ENCODE data around the gene ASIC4.
A peak's percentile ranks its signal among the peaks of the same experiment; 100 is the strongest.

DNA sequence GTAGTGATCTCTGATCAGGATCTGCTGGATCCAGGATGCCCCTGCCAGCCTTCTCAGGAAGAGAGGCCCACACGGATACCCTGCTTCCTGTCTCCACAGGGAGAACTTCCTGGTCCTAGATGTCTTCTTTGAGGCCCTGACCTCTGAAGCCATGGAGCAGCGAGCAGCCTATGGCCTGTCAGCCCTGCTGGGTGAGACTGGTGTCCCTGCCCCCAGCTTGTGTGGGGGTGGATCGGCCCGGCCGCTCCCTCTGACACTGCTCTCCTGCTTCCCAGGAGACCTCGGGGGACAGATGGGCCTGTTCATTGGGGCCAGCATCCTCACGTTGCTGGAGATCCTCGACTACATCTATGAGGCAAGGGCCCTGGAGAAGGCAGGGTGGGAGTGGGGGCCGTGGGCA lies 22.7 kb downstream of the ASIC4 start:
- peak; percentile 28 for TF ChIP-seq POLR2AphosphoS5 (IDR thresholded peaks at IDR 0.05; ENCODE audit: low read depth)
- no peak for TF ChIP-seq EZH2 (IDR thresholded peaks at IDR 0.05; ENCODE audit: low read depth, unreplicated experiment)
- no peak for TF ChIP-seq EZH2phosphoT487 (IDR thresholded peaks at IDR 0.05; ENCODE audit: unreplicated experiment)
- no peak for TF ChIP-seq CTCF (conservative IDR thresholded peaks at IDR 0.05; ENCODE audit: low read depth in 2 of 2)
